SH-SY5Y (cell line): ENCODE measurements around the gene WEE2.

ENCODE experiments used
- GATA2 ChIP-seq: IDR thresholded peaks from 2 replicates; pipeline ENCODE4 v1.6.1; 2011; ENCODE audit warnings: mild to moderate bottlenecking, low read depth, low read length
- GATA3 ChIP-seq: IDR thresholded peaks from 2 replicates; pipeline ENCODE4 v1.6.1; 2011; ENCODE audit warnings: low read depth, mild to moderate bottlenecking, low read length, moderate library complexity

DNA sequence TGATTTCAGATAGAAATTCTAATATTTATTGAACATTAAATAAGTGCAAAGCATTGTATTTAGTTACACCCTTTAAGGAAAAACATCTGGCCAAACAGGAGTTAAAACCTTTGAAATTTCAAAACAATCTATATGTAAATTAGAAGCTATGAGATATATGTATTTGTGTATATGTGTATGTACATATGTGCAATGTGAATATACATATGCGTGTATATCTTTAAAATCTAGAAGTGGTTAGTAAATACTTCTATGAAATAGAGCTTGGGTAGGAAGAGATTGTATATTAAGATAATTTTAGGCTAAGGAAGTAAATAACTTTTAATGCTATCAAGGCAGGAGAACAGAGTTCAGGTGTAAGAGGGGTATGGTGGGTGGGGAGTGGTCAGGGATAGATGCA is 9.3 kb downstream of the WEE2 start:
- TF ChIP-seq GATA3 (no peak), GATA2 (no peak)
